DOHH2 (cell line): ENCODE data around the gene SENP6.
"Not testable (repeated sequence)": the region's sequence is repeated elsewhere in the genome, so short reads cannot be mapped to it uniquely, and the experiment has no call there.

Experiments used
- H3F3A ChIP-seq: fragments of 200-600 bp; sonication (generic), shearing (Covaris generic); 2 replicates; pipeline ENCODE4 v1.6.0; 2016; ENCODE audit warnings: antibody characterized with exemption, mild to moderate bottlenecking; ENCODE audit not compliant: control insufficient read depth, insufficient read depth
- H3K27ac ChIP-seq: fragments of 200-600 bp; sonication (generic); 2 replicates; pipeline ENCODE4 v1.5.1; 2014; ENCODE audit warnings: low read depth, mild to moderate bottlenecking, low read length, moderate library complexity
- H3K27me3 ChIP-seq: fragments of 200-600 bp; sonication (generic); 2 replicates; pipeline ENCODE4 v1.6.1; 2014; ENCODE audit warnings: mild to moderate bottlenecking, low read length, mixed read lengths; ENCODE audit not compliant: control insufficient read depth
- H3K36me3 ChIP-seq: fragments of 200-600 bp; sonication (generic); 2 replicates; pipeline ENCODE4 v1.6.1; 2014; ENCODE audit warnings: mild to moderate bottlenecking, low read length, moderate library complexity, mixed read lengths; ENCODE audit not compliant: control insufficient read depth
- H3K4me1 ChIP-seq: fragments of 200-600 bp; sonication (generic); 2 replicates; pipeline ENCODE4 v1.6.1; 2014; ENCODE audit warnings: mild to moderate bottlenecking, low read length, mixed read lengths; ENCODE audit not compliant: control insufficient read depth
- H3K4me2 ChIP-seq: fragments of 200-600 bp; sonication (generic); 2 replicates; pipeline ENCODE4 v1.6.0; 2014; ENCODE audit warnings: mild to moderate bottlenecking, low read length, moderate library complexity
- H3K4me3 ChIP-seq: fragments of 200-600 bp; sonication (generic); 2 replicates; pipeline ENCODE4 v1.5.1; 2014; ENCODE audit warnings: mild to moderate bottlenecking, low read length, mixed read lengths
- H3K79me2 ChIP-seq: fragments of 200-600 bp; sonication (generic); 2 replicates; pipeline ENCODE4 v1.6.1; 2014; ENCODE audit warnings: mild to moderate bottlenecking, low read length, mixed read lengths; ENCODE audit not compliant: control insufficient read depth
- H3K9me2 ChIP-seq: fragments of 200-600 bp; sonication (generic); replicated peaks from 2 replicates; pipeline ENCODE4 v1.6.1; 2014; ENCODE audit warnings: mild to moderate bottlenecking, low read length, mixed read lengths; ENCODE audit not compliant: control insufficient read depth
- H3K9me3 ChIP-seq: fragments of 200-600 bp; sonication (generic); 2 replicates; pipeline ENCODE4 v1.6.1; 2014; ENCODE audit warnings: antibody characterized with exemption, low read length, mixed read lengths; ENCODE audit not compliant: control insufficient read depth, insufficient read depth
- H4K20me1 ChIP-seq: fragments of 200-600 bp; sonication (generic); 2 replicates; pipeline ENCODE4 v1.6.0; 2014; ENCODE audit warnings: low read depth, mild to moderate bottlenecking, antibody characterized with exemption, low read length, moderate library complexity; ENCODE audit not compliant: control insufficient read depth, insufficient read depth
- CTCF ChIP-seq: fragments of 200-600 bp; sonication (generic); IDR thresholded peaks from one replicate; pipeline ENCODE4 v1.5.1; 2014; ENCODE audit warnings: antibody characterized with exemption, mild to moderate bottlenecking, low read depth, low read length; ENCODE audit not compliant: poor library complexity, severe bottlenecking
- EZH2phosphoT487 ChIP-seq: fragments of 200-600 bp; sonication (generic); IDR thresholded peaks from 2 replicates; pipeline ENCODE4 v1.6.1; 2017; ENCODE audit warnings: borderline replicate concordance, mild to moderate bottlenecking, antibody characterized with exemption, low read length, moderate library complexity, mixed read lengths

Gene SENP6

GRCh38 chr6:75683005-75683404 is 81.3 kb downstream of the SENP6 start:
- not testable (repeated sequence) for H3K27me3 ChIP-seq, H3K4me2 ChIP-seq, H3F3A ChIP-seq, H3K9me3 ChIP-seq, H3K4me3 ChIP-seq, H3K4me1 ChIP-seq, H3K79me2 ChIP-seq, H3K9me2 ChIP-seq, H4K20me1 ChIP-seq, H3K27ac ChIP-seq
- H3K36me3 ChIP-seq: peaks cover 55% of the 10 kb centered on the region

- not testable (repeated sequence) for H3K9me3 ChIP-seq, H3K27ac ChIP-seq, H3K4me3 ChIP-seq, H3F3A ChIP-seq, H3K9me2 ChIP-seq, H3K4me2 ChIP-seq, H3K27me3 ChIP-seq, H3K4me1 ChIP-seq, H4K20me1 ChIP-seq, H3K79me2 ChIP-seq
- H3K36me3 ChIP-seq: peaks cover 22% of the 10 kb centered on the region
Measured at GRCh38 chr6:75687535-75687934, 85.9 kb downstream of the SENP6 start.

GRCh38 chr6:75687937-75688336 is 86.3 kb downstream of the SENP6 start:
- not testable (repeated sequence) for H3F3A ChIP-seq, H3K79me2 ChIP-seq, H3K9me2 ChIP-seq, H3K4me2 ChIP-seq, H3K4me1 ChIP-seq, H3K27ac ChIP-seq, H3K4me3 ChIP-seq, H3K9me3 ChIP-seq, H4K20me1 ChIP-seq, H3K27me3 ChIP-seq
- peaks cover 22% of the 10 kb centered on the region for H3K36me3 ChIP-seq

- H3K79me2 ChIP-seq: no peaks in the 10 kb centered on the region
- H3K4me3 ChIP-seq: no peak overlapping the region
- TF ChIP-seq EZH2phosphoT487 (no peak), CTCF (no peak)
- no peaks in the 10 kb centered on the region; the same call in 1 of the 2 replicates for H3F3A ChIP-seq
- no peaks in the 10 kb centered on the region for H4K20me1 ChIP-seq
- H3K4me2 ChIP-seq: no peak overlapping the region
- H3K4me1 ChIP-seq: no peaks in the 10 kb centered on the region
- H3K27me3 ChIP-seq: no peaks in the 10 kb centered on the region
- H3K27ac ChIP-seq: no peak overlapping the region
- no peaks in the 10 kb centered on the region for H3K9me2 ChIP-seq
- peaks cover 19% of the 10 kb centered on the region for H3K36me3 ChIP-seq
- no peaks in the 10 kb centered on the region for H3K9me3 ChIP-seq
Measured at GRCh38 chr6:75689576-75689975, 87.9 kb downstream of the SENP6 start.

GRCh38 chr6:75691012-75691411 is 89.3 kb downstream of the SENP6 start:
- Histone ChIP-seq H3K27ac (no peak overlapping the region), H3K27me3 (no peaks in the 10 kb centered on the region), H4K20me1 (no peaks in the 10 kb centered on the region), H3K4me2 (no peak overlapping the region), H3K4me1 (no peaks in the 10 kb centered on the region), H3K79me2 (no peaks in the 10 kb centered on the region), H3K4me3 (no peak overlapping the region), H3K36me3 (peaks cover 22% of the 10 kb centered on the region), H3F3A (no peaks in the 10 kb centered on the region; the same call in 1 of the 2 replicates), H3K9me2 (no peaks in the 10 kb centered on the region), H3K9me3 (no peaks in the 10 kb centered on the region)
- TF ChIP-seq CTCF: no peak
- no peak for TF ChIP-seq EZH2phosphoT487
